ENCODE measurements around the gene ATAD3A. TPM values are rescaled to one million over a fixed set of nuclear protein-coding genes. Genes with fewer than 3 reads are reported as not detected.

The ATAD3A gene
- total RNA-seq, 2 experiments from 2014 or later = 51.6 to 57.4 TPM

Other genes starting within 250 kb of the ATAD3A start
- gene UBE2J2, start 238.3 kb upstream of the ATAD3A start, total RNA-seq = 10 to 100 TPM; 62.3 to 67.5 TPM
- gene SCNN1D, start 231.7 kb upstream of the ATAD3A start, total RNA-seq = 1 to 10 TPM; 3.4 to 3.6 TPM
- 10 to 100 TPM; 65.2 to 87.3 TPM for gene ACAP3, start 204.2 kb upstream of the ATAD3A start, total RNA-seq
- gene PUSL1, start 203.6 kb upstream of the ATAD3A start, total RNA-seq = 10 to 100 TPM; 24.0 to 26.2 TPM
- gene INTS11, start 187.5 kb upstream of the ATAD3A start, total RNA-seq = 100 to 1,000 TPM; 120 to 134 TPM
- 10 to 100 TPM; 18.5 to 21.4 TPM for gene CPTP, start 187.4 kb upstream of the ATAD3A start, total RNA-seq
- gene TAS1R3, start 180.9 kb upstream of the ATAD3A start, total RNA-seq = 1 to 10 TPM in 1 of 2 experiments, under 1 TPM in 1; 0.78 to 1.2 TPM
- gene DVL1, start 162.7 kb upstream of the ATAD3A start, total RNA-seq = 10 to 100 TPM; 29.1 to 30.7 TPM
- gene MXRA8, start 153.6 kb upstream of the ATAD3A start, total RNA-seq = not detected
- 100 to 1,000 TPM; 120 to 123 TPM for gene AURKAIP1, start 137.0 kb upstream of the ATAD3A start, total RNA-seq
- gene CCNL2, start 112.8 kb upstream of the ATAD3A start, total RNA-seq = 100 to 1,000 TPM in 1 of 2 experiments, 10 to 100 TPM in 1; 98.3 to 110 TPM
- 100 to 1,000 TPM; 111 to 117 TPM for gene MRPL20, start 104.9 kb upstream of the ATAD3A start, total RNA-seq
- not detected for gene ANKRD65, start 90.9 kb upstream of the ATAD3A start, total RNA-seq
- under 1 TPM; 0.21 to 0.29 TPM for gene VWA1, start 76.5 kb upstream of the ATAD3A start, total RNA-seq
- 1 to 10 TPM; 1.0 to 1.4 TPM for gene ATAD3C, start 62.5 kb upstream of the ATAD3A start, total RNA-seq
- 10 to 100 TPM; 41.5 to 49.6 TPM for gene ATAD3B, start 40.4 kb upstream of the ATAD3A start, total RNA-seq
- 1 to 10 TPM; 1.0 to 1.1 TPM for gene TMEM240, start 28.5 kb downstream of the ATAD3A start, total RNA-seq
- gene SSU72, start 62.7 kb downstream of the ATAD3A start, total RNA-seq = 100 to 1,000 TPM; 123 to 129 TPM
- gene FNDC10, start 88.0 kb downstream of the ATAD3A start, total RNA-seq = 1 to 10 TPM; 7.5 to 9.3 TPM
- 10 to 100 TPM; 49.3 to 50.7 TPM for gene MIB2, start 103.3 kb downstream of the ATAD3A start, total RNA-seq
- 1 to 10 TPM; 1.7 to 2.0 TPM for gene MMP23B, start 120.0 kb downstream of the ATAD3A start, total RNA-seq
- 10 to 100 TPM; 35.4 to 39.5 TPM for gene CDK11B, start 146.8 kb downstream of the ATAD3A start, total RNA-seq
- gene SLC35E2B, start 180.6 kb downstream of the ATAD3A start, total RNA-seq = 10 to 100 TPM; 39.6 to 40.7 TPM
- 10 to 100 TPM; 83.6 to 85.8 TPM for gene CDK11A, start 212.2 kb downstream of the ATAD3A start, total RNA-seq

Data from activated CD8-positive, alpha-beta T cell treated with anti-CD3 and anti-CD28 coated beads, Interleukin-2, amount 10 ng/mL, durations not matched to agents 7 days and 5 days (primary cell).